Liver (tissue), 9 donors: ENCODE results near the gene SPATA46. TPM values are rescaled to one million over a fixed set of nuclear protein-coding genes. Genes with fewer than 3 reads are reported as not detected.

Experiments
- DNase-seq: peaks from one replicate; pipeline ENCODE4 v3.0.0-alpha.2; 2017; ENCODE audit warnings: low spot score
- H3K27ac ChIP-seq, 2 donors: one replicate each; pipeline ENCODE4 v1.7.0; 2013; ENCODE audit warnings: inconsistent platforms in 2 of 2, low read length in 2 of 2, control low read depth in 1 of 2, low read depth in 1 of 2, mild to moderate bottlenecking in 1 of 2
- H3K27me3 ChIP-seq, 4 donors: one replicate each; pipeline versions ENCODE4 v1.6.1 to v1.7.0; 2013; ENCODE audit warnings: low read length in 3 of 4, inconsistent platforms in 1 of 4, mild to moderate bottlenecking in 1 of 4, moderate library complexity in 1 of 4; ENCODE audit not compliant: control insufficient read depth in 4 of 4, insufficient read depth in 4 of 4
- H3K36me3 ChIP-seq, 4 donors: one replicate each; pipeline versions ENCODE4 v1.6.1 to v1.7.0; 2013; ENCODE audit warnings: low read length in 3 of 4, mild to moderate bottlenecking in 3 of 4, low read depth in 1 of 4, moderate library complexity in 1 of 4; ENCODE audit not compliant: control insufficient read depth in 4 of 4, insufficient read depth in 3 of 4
- H3K4me1 ChIP-seq, 4 donors: one replicate each; pipeline versions ENCODE4 v1.6.1 to v1.7.0; 2013; ENCODE audit warnings: low read length in 3 of 4, mild to moderate bottlenecking in 3 of 4, moderate library complexity in 1 of 4; ENCODE audit not compliant: control insufficient read depth in 4 of 4, insufficient read depth in 4 of 4
- H3K4me3 ChIP-seq, 3 donors: one replicate each; pipeline versions ENCODE4 v1.6.1 to v1.7.0; 2013; ENCODE audit warnings: low read length in 3 of 3, control low read depth in 1 of 3, low read depth in 1 of 3, mild to moderate bottlenecking in 1 of 3
- H3K9ac ChIP-seq, 2 donors: one replicate each; pipeline ENCODE4 v1.7.0; 2013; ENCODE audit warnings: low read length in 2 of 2, mild to moderate bottlenecking in 2 of 2, moderate library complexity in 2 of 2, control low read depth in 1 of 2, low read depth in 1 of 2
- H3K9me3 ChIP-seq, 4 donors: one replicate each; pipeline versions ENCODE4 v1.6.1 to v1.7.0; 2013; ENCODE audit warnings: low read length in 3 of 4; ENCODE audit not compliant: control insufficient read depth in 4 of 4
- ATF3 ChIP-seq: IDR thresholded peaks from 2 replicates; pipeline ENCODE4 v1.6.1; 2016; ENCODE audit warnings: antibody characterized with exemption
- CTCF ChIP-seq: fragments of 150-350 bp; IDR thresholded peaks from 2 replicates; pipeline ENCODE4 v1.5.1; 2017; ENCODE audit warnings: improper control_type of control experiment, low read depth, low read length; ENCODE audit not compliant: missing input control
- EGR1 ChIP-seq, 2 donors: IDR thresholded peaks; 2 replicates each; pipeline ENCODE4 v1.6.1; 2016 to 2018; ENCODE audit warnings: antibody characterized with exemption in 2 of 2, low read depth in 2 of 2
- FOXA1 ChIP-seq: IDR thresholded peaks from 2 replicates; pipeline ENCODE4 v1.6.1; 2016; ENCODE audit warnings: antibody characterized with exemption
- FOXA2 ChIP-seq: IDR thresholded peaks from 2 replicates; pipeline ENCODE4 v1.6.1; 2016; ENCODE audit warnings: antibody characterized with exemption
- GABPA ChIP-seq, 2 donors: IDR thresholded peaks in 1 of 2; conservative IDR thresholded peaks in 1 of 2; 2 replicates each; pipeline ENCODE4 v1.6.1; 2016; ENCODE audit warnings: antibody characterized with exemption in 2 of 2, mild to moderate bottlenecking in 1 of 2, moderate library complexity in 1 of 2
- HNF4A ChIP-seq, 2 donors: conservative IDR thresholded peaks; 2 replicates each; pipeline ENCODE4 v1.6.1; 2016; ENCODE audit warnings: antibody characterized with exemption in 2 of 2, mild to moderate bottlenecking in 2 of 2
- HNF4G ChIP-seq: IDR thresholded peaks from 2 replicates; pipeline ENCODE4 v1.6.1; 2016; ENCODE audit warnings: antibody characterized with exemption
- JUND ChIP-seq, 2 donors: IDR thresholded peaks; 2 replicates each; pipeline ENCODE4 v1.6.1; 2016; ENCODE audit warnings: antibody characterized with exemption in 2 of 2
- MAX ChIP-seq: IDR thresholded peaks from 2 replicates; pipeline ENCODE4 v1.6.1; 2016; ENCODE audit warnings: antibody characterized with exemption
- NR2F2 ChIP-seq: IDR thresholded peaks from 2 replicates; pipeline ENCODE4 v1.6.1; 2016; ENCODE audit warnings: antibody characterized with exemption
- RAD21 ChIP-seq, 2 donors: IDR thresholded peaks; 2 replicates each; pipeline ENCODE4 v1.6.1; 2016; ENCODE audit warnings: antibody characterized with exemption in 2 of 2, mild to moderate bottlenecking in 2 of 2
- RXRA ChIP-seq, 2 donors: IDR thresholded peaks; 2 replicates each; pipeline ENCODE4 v1.6.1; 2017 to 2018; ENCODE audit warnings: antibody characterized with exemption in 2 of 2, mild to moderate bottlenecking in 1 of 2
- SP1 ChIP-seq: IDR thresholded peaks from 2 replicates; pipeline ENCODE4 v1.6.1; 2018; ENCODE audit warnings: antibody characterized with exemption, mild to moderate bottlenecking
- TAF1 ChIP-seq: conservative IDR thresholded peaks from 2 replicates; pipeline ENCODE4 v1.6.1; 2016; ENCODE audit warnings: antibody characterized with exemption, mild to moderate bottlenecking
- YY1 ChIP-seq: IDR thresholded peaks from 2 replicates; pipeline ENCODE4 v1.6.1; 2016; ENCODE audit warnings: antibody characterized with exemption, mild to moderate bottlenecking
- ZBTB33 ChIP-seq: IDR thresholded peaks from 2 replicates; pipeline ENCODE4 v1.6.1; 2016; ENCODE audit warnings: antibody characterized with exemption
- WGBS: extraction: QIAGEN DNeasy Blood & Tissue Kit; methylation state at CpG from one replicate; pipeline ENCODE4 v1.1.7; 2013; 5-methylcytosine and 5-hydroxymethylcytosine counted together
- polyA plus RNA-seq, 2 donors: library from polyadenylated mRNA; stranded (reverse) in 1 of 2; unstranded in 1 of 2; fragments of 200-250 nt in 1 of 2; fragments of >200 nt in 1 of 2; fragmentation: Nextera tagmentation in 1 of 2; extraction: Ambion mirVana in 1 of 2; gene quantifications; one replicate each; pipeline versions ENCODE4 v1.2.1 to v1.2.3, GENCODE V29; 2013 to 2015
- total RNA-seq, 2 donors: library from RNA; depleted of rRNA; stranded (reverse); fragments of >200 nt; gene quantifications; one replicate each; pipeline ENCODE4 v1.2.3, GENCODE V29; 2014
- donor health status: healthy.
- donor health status: healthy.
- donor health status: healthy.
- donor health status: healthy.
- donor health status: healthy.

Gene SPATA46
- total and polyA plus RNA-seq, 4 donors, result 0.06 to 0.17 TPM; not detected in 2

- H3K4me1 ChIP-seq, result peaks cover 0 to 1% (median 0%) of the 10 kb centered on the region in 4 donors
- H3K4me3 ChIP-seq, result no peak overlapping the region
- no peak for DNase-seq
- peaks cover 0 to 2% (median 0%) of the 10 kb centered on the region in 4 donors for H3K27me3 ChIP-seq
- no peaks in the 10 kb centered on the region for H3K36me3 ChIP-seq
- no peak for TF ChIP-seq MAX
- TF ChIP-seq RAD21 (IDR thresholded peaks at IDR 0.05), result peak; percentile 33 to 39
- H3K9ac ChIP-seq, result no peak overlapping the region
- H3K27ac ChIP-seq, result no peak overlapping the region
- 68% methylated on average over 3 of the region's 3 CpGs for WGBS
- no peaks in the 10 kb centered on the region for H3K9me3 ChIP-seq
Observed at GRCh38 chr1:162397039-162397448, 20.4 kb upstream of the SPATA46 start.

GRCh38 chr1:162396201-162396906 is 19.7 kb upstream of the SPATA46 start:
- no peak overlapping the region for H3K9ac ChIP-seq
- TF ChIP-seq RAD21 (IDR thresholded peaks at IDR 0.05) (no peak), ATF3 (no peak), NR2F2 (no peak), HNF4A (conservative IDR thresholded peaks at IDR 0.05) (no peak), TAF1 (no peak), RXRA (IDR thresholded peaks at IDR 0.05) (no peak), SP1 (no peak), GABPA (IDR thresholded peaks at IDR 0.05 in 1 of 2, conservative IDR thresholded peaks at IDR 0.05 in 1 of 2) (no peak), YY1 (no peak), JUND (IDR thresholded peaks at IDR 0.05) (no peak), MAX (no peak)
- no peak for DNase-seq

GRCh38 chr1:162391790-162392563 is 15.3 kb upstream of the SPATA46 start:
- WGBS, result 63% methylated on average over 4 of the region's 4 CpGs
- no peak for DNase-seq
- Histone ChIP-seq H3K27me3 (no peaks in the 10 kb centered on the region), H3K4me1 (peaks cover 7 to 29% (median 17%) of the 10 kb centered on the region in 4 donors), H3K9me3 (no peaks in the 10 kb centered on the region), H3K36me3 (no peaks in the 10 kb centered on the region), H3K9ac (no peak overlapping the region), H3K27ac (no peak overlapping the region), H3K4me3 (no peak overlapping the region)
- TF ChIP-seq YY1, result no peak
- TF ChIP-seq EGR1 (IDR thresholded peaks at IDR 0.05; ENCODE audit: low read depth in 2 of 2), result peak in 1 of 2 donors; percentile 22
- peak; percentile 41 for TF ChIP-seq MAX
- no peak for TF ChIP-seq HNF4G
- TF ChIP-seq JUND (IDR thresholded peaks at IDR 0.05), result no peak
- no peak for TF ChIP-seq ZBTB33
- TF ChIP-seq RXRA (IDR thresholded peaks at IDR 0.05), result peak in 1 of 2 donors; percentile 8
- no peak for TF ChIP-seq ATF3
- peak; percentile 88 for TF ChIP-seq CTCF
- TF ChIP-seq TAF1, result no peak
- no peak for TF ChIP-seq FOXA1
- no peak for TF ChIP-seq GABPA (IDR thresholded peaks at IDR 0.05 in 1 of 2, conservative IDR thresholded peaks at IDR 0.05 in 1 of 2)
- TF ChIP-seq NR2F2, result no peak
- TF ChIP-seq FOXA2, result no peak
- TF ChIP-seq SP1, result no peak
- TF ChIP-seq HNF4A (conservative IDR thresholded peaks at IDR 0.05), result peak in 1 of 2 donors; percentile 11
- TF ChIP-seq RAD21 (IDR thresholded peaks at IDR 0.05), result peak; percentile 91 to 93

More at GRCh38 chr1:162396201-162396906, 19.7 kb upstream of the SPATA46 start:
- Histone ChIP-seq H3K4me1 (peaks cover 0 to 7% (median 2%) of the 10 kb centered on the region in 4 donors), H3K27me3 (peaks cover 0 to 2% (median 0%) of the 10 kb centered on the region in 4 donors), H3K27ac (no peak overlapping the region), H3K9me3 (no peaks in the 10 kb centered on the region), H3K36me3 (no peaks in the 10 kb centered on the region), H3K4me3 (no peak overlapping the region)
- 81% methylated on average over 3 of the region's 3 CpGs for WGBS
